ENCODE results near the gene RPL31.

The RPL31 gene

GRCh38 chr2:100957996-100958653 lies 44.0 kb upstream of the RPL31 start:
- no peaks in the 10 kb centered on the region for H3K9me3 ChIP-seq (ENCODE audit: insufficient read depth, low read length)
- TF ChIP-seq, protein P1, sequence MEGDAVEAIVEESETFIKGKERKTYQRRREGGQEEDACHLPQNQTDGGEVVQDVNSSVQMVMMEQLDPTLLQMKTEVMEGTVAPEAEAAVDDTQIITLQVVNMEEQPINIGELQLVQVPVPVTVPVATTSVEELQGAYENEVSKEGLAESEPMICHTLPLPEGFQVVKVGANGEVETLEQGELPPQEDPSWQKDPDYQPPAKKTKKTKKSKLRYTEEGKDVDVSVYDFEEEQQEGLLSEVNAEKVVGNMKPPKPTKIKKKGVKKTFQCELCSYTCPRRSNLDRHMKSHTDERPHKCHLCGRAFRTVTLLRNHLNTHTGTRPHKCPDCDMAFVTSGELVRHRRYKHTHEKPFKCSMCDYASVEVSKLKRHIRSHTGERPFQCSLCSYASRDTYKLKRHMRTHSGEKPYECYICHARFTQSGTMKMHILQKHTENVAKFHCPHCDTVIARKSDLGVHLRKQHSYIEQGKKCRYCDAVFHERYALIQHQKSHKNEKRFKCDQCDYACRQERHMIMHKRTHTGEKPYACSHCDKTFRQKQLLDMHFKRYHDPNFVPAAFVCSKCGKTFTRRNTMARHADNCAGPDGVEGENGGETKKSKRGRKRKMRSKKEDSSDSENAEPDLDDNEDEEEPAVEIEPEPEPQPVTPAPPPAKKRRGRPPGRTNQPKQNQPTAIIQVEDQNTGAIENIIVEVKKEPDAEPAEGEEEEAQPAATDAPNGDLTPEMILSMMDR (IDR thresholded peaks at IDR 0.05; ENCODE audit: insufficient read depth, low read length, poor library complexity, severe bottlenecking): no peak
- no peak for TF ChIP-seq EZH2phosphoT487 (conservative IDR thresholded peaks at IDR 0.05; ENCODE audit: low read length)
- H3K79me2 ChIP-seq (ENCODE audit: insufficient read depth, low read length): no peaks in the 10 kb centered on the region
- H3K9me2 ChIP-seq (replicated peaks; ENCODE audit: insufficient read depth, low read length): no peaks in the 10 kb centered on the region
- no peak overlapping the region for H3K4me3 ChIP-seq (ENCODE audit: insufficient read depth, low read length, poor library complexity, severe bottlenecking)
- no peak overlapping the region for H3K9ac ChIP-seq (ENCODE audit: low read length)
- no peak overlapping the region for H3K4me2 ChIP-seq (ENCODE audit: low read depth, low read length, poor library complexity, severe bottlenecking)
- no peaks in the 10 kb centered on the region for H3K36me3 ChIP-seq (ENCODE audit: low read length)
- no peaks in the 10 kb centered on the region for H4K20me1 ChIP-seq (ENCODE audit: low read depth, low read length)
- H3K27me3 ChIP-seq (ENCODE audit: low read length): no peaks in the 10 kb centered on the region
- H3F3A ChIP-seq (ENCODE audit: insufficient read depth): no peaks in the 10 kb centered on the region
- no peak overlapping the region for H2AFZ ChIP-seq (ENCODE audit: low read depth, low read length, severe bottlenecking)
- no peak overlapping the region for H3K27ac ChIP-seq (ENCODE audit: low read depth, low read length)

GRCh38 chr2:100959225-100959880 lies 42.7 kb upstream of the RPL31 start:
- no peaks in the 10 kb centered on the region for H4K20me1 ChIP-seq (ENCODE audit: low read depth, low read length)

DNA sequence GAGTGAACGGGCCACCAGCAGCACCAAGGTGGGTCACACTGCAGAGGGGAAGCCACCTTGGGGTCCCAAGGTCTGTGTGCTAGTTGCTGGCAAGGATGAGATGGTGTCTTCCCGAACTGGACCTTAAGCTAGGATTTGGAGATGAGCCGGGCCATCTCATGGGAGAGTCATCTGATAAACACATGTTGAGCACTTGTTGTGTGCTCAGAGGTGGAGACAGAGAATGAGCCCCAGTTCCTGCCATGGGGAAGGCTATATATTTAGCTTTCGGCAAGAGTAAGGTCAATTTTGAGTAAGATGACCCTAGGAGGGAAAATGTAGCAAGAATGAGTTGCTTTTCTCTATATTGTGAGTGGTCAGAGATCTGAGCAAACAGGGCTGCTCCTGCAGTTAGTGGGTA lies 41.4 kb upstream of the RPL31 start:
- Histone ChIP-seq H3K9me3 (ENCODE audit: insufficient read depth, low read length) (no peaks in the 10 kb centered on the region), H3K4me3 (ENCODE audit: insufficient read depth, low read length, poor library complexity, severe bottlenecking) (no peak overlapping the region), H4K20me1 (ENCODE audit: low read depth, low read length) (no peaks in the 10 kb centered on the region), H3K27me3 (ENCODE audit: low read length) (no peaks in the 10 kb centered on the region), H3K4me2 (ENCODE audit: low read depth, low read length, poor library complexity, severe bottlenecking) (no peak overlapping the region), H3K36me3 (ENCODE audit: low read length) (no peaks in the 10 kb centered on the region), H3F3A (ENCODE audit: insufficient read depth) (no peaks in the 10 kb centered on the region), H2AFZ (ENCODE audit: low read depth, low read length, severe bottlenecking) (no peak overlapping the region), H3K9ac (ENCODE audit: low read length) (no peak overlapping the region), H3K79me2 (ENCODE audit: insufficient read depth, low read length) (no peaks in the 10 kb centered on the region), H3K27ac (ENCODE audit: low read depth, low read length) (no peak overlapping the region), H3K9me2 (replicated peaks; ENCODE audit: insufficient read depth, low read length) (no peaks in the 10 kb centered on the region)
- TF ChIP-seq, protein P1 (IDR thresholded peaks at IDR 0.05; ENCODE audit: insufficient read depth, low read length, poor library complexity, severe bottlenecking): no peak
- no peak for TF ChIP-seq EZH2phosphoT487 (conservative IDR thresholded peaks at IDR 0.05; ENCODE audit: low read length)

More at GRCh38 chr2:100959225-100959880, 42.7 kb upstream of the RPL31 start:
- no peaks in the 10 kb centered on the region for H3K27me3 ChIP-seq (ENCODE audit: low read length)
- H3K9me3 ChIP-seq (ENCODE audit: insufficient read depth, low read length): no peaks in the 10 kb centered on the region
- H3K9ac ChIP-seq (ENCODE audit: low read length): no peak overlapping the region
- TF ChIP-seq, protein P1 (IDR thresholded peaks at IDR 0.05; ENCODE audit: insufficient read depth, low read length, poor library complexity, severe bottlenecking): no peak
- TF ChIP-seq EZH2phosphoT487 (conservative IDR thresholded peaks at IDR 0.05; ENCODE audit: low read length): no peak
- no peak overlapping the region for H3K4me2 ChIP-seq (ENCODE audit: low read depth, low read length, poor library complexity, severe bottlenecking)
- no peaks in the 10 kb centered on the region for H3K9me2 ChIP-seq (replicated peaks; ENCODE audit: insufficient read depth, low read length)
- no peaks in the 10 kb centered on the region for H3K36me3 ChIP-seq (ENCODE audit: low read length)
- no peak overlapping the region for H3K27ac ChIP-seq (ENCODE audit: low read depth, low read length)
- no peak overlapping the region for H3K4me3 ChIP-seq (ENCODE audit: insufficient read depth, low read length, poor library complexity, severe bottlenecking)
- no peaks in the 10 kb centered on the region for H3F3A ChIP-seq (ENCODE audit: insufficient read depth)
- no peaks in the 10 kb centered on the region for H3K79me2 ChIP-seq (ENCODE audit: insufficient read depth, low read length)
- H2AFZ ChIP-seq (ENCODE audit: low read depth, low read length, severe bottlenecking): no peak overlapping the region

Measured in SU-DHL-6 (cell line).